C4-2B (cell line): ENCODE measurements around the gene GATAD2B.

Experiments used
- CTCF ChIP-seq: fragments of 450-650 bp; conservative IDR thresholded peaks from 2 replicates; pipeline ENCODE4 v1.5.1; 2017; ENCODE audit warnings: mild to moderate bottlenecking
- ZFX ChIP-seq: fragments of 450-650 bp; IDR thresholded peaks from 2 replicates; pipeline ENCODE4 v1.6.1; 2017

- TF ChIP-seq CTCF (no peak), ZFX (no peak)
Measured at GRCh38 chr1:153953859-153954365, 31.1 kb upstream of the GATAD2B start.
